Activated T-cell treated with anti-CD3 and anti-CD28 coated beads for 48 hours (primary cell): ENCODE data around the gene CALML5.

Source experiments
- DNase-seq: peaks from one replicate; pipeline ENCODE4 v3.0.0-alpha.2; 2020; ENCODE audit warnings: low read depth

Gene CALML5

GRCh38 chr10:5500910-5501309, 1.5 kb upstream of the CALML5 start:
- DNase-seq = no peak

- no peak for DNase-seq
Observed at GRCh38 chr10:5500162-5500670, 846 bp upstream of the CALML5 start.

GRCh38 chr10:5498791-5499492, 428 bp downstream of the CALML5 start:
- DNase-seq = no peak

GRCh38 chr10:5497948-5498730, 1.2 kb downstream of the CALML5 start:
- no peak for DNase-seq

GRCh38 chr10:5497289-5497688, 2.1 kb downstream of the CALML5 start:
- DNase-seq = no peak

- DNase-seq = no peak
Observed at GRCh38 chr10:5496261-5497250, 2.8 kb downstream of the CALML5 start.

- no peak for DNase-seq
Observed at GRCh38 chr10:5494611-5495010, 4.8 kb downstream of the CALML5 start.

- DNase-seq = no peak
Observed at GRCh38 chr10:5493691-5494090, 5.7 kb downstream of the CALML5 start.

GRCh38 chr10:5492929-5493576, 6.3 kb downstream of the CALML5 start:
- DNase-seq = no peak

GRCh38 chr10:5492322-5492855, 7.0 kb downstream of the CALML5 start:
- no peak for DNase-seq

- no peak for DNase-seq
Observed at GRCh38 chr10:5491477-5491876, 7.9 kb downstream of the CALML5 start.

GRCh38 chr10:5490698-5491464, 8.5 kb downstream of the CALML5 start:
- no peak for DNase-seq

- DNase-seq = no peak
Observed at GRCh38 chr10:5490032-5490431, 9.3 kb downstream of the CALML5 start.

- no peak for DNase-seq
Observed at GRCh38 chr10:5488272-5489161, 10.9 kb downstream of the CALML5 start.

GRCh38 chr10:5486853-5487235, 12.5 kb downstream of the CALML5 start:
- DNase-seq = no peak

- DNase-seq = no peak
Observed at GRCh38 chr10:5485948-5486852, 13.2 kb downstream of the CALML5 start.

GRCh38 chr10:5485290-5485689, 14.1 kb downstream of the CALML5 start:
- no peak for DNase-seq

- no peak for DNase-seq
Observed at GRCh38 chr10:5484205-5484604, 15.2 kb downstream of the CALML5 start.
